ENCODE results near the gene CADM4.
"Not testable (repeated sequence)": the region's sequence is repeated elsewhere in the genome, so short reads cannot be mapped to it uniquely, and the experiment has no call there.

The CADM4 gene

GRCh38 chr19:43635561-43635940 is 4.1 kb downstream of the CADM4 start:
- in situ Hi-C loops (cut with HindIII; ENCODE audit: low sequenced_read_pairs), result not testable (repeated sequence)

DNA sequence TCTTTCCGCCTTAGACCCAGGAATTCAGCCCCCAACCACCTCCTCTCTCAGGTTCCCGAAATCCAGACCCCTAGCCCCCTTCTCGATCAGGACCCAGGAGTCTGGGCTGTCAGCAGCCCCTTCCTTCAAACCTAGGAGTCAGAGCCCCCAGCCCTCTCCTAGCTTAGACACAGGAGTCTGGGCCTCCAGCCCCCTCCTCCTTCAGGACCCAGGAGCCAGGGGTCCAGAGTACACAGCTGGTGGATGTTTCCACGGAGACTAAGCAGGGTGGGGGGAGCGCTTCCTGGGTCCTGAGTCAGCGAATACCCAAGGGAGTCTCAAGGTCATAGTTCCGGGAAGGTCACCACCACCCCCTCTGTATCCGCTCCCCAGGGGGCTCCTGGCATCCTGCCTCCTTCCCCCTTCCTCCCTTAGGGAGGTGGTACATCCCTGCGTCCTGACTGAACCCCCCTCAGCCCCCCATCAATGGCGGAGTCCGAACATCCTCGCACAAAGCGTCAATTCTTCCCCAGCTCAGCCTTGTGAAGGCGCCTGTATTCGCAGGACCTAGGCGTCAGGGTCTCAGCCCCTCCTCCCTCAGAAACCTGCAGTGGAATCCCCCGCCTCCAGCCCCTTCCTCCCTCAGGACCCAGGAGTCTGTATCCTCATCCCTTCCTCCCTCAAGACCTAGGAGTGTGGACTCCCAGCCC is 4.6 kb downstream of the CADM4 start:
- in situ Hi-C loops (cut with HindIII; ENCODE audit: low sequenced_read_pairs), result no loop called here

DNA sequence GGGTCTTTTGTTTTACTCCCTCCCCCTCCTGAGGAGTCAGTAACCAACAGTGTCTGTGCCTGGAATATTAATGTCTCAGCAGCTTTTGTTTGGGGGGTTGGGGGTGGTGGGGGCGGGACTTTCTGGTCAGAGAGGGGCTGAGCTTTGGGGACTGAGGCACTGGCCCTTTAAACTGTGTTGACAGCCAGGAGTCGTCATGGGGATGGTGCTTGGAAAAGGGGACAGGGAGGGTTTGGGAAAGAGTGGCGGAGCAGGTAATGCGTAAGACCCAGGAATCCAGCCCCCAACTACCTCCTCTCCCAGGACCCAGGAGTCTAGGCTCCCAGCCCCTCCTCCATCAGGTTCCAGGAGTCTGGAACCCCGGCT is 5.2 kb downstream of the CADM4 start:
- in situ Hi-C loops (cut with HindIII; ENCODE audit: low sequenced_read_pairs), result no loop called here

DNA sequence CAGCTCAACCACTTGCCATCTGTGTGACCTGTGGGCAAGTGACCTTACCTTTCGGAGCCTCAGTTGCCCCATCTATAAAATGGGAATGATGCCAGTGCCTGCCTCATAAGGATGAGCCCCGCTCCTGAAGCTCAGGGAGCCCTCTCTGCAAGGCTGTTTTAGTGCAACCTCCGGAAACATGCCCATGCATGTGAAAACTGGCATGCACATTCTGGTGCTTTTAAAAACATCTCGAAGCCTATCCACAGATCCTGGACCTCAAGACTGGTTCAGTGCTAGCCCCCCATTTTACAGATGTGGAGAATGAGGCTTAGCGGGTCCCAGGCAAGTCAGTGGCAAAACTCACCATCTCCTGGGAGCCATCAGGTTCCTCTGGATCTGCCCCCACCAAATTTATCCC is 5.6 kb downstream of the CADM4 start:
- in situ Hi-C loops (cut with HindIII; ENCODE audit: low sequenced_read_pairs), result no loop called here

DNA sequence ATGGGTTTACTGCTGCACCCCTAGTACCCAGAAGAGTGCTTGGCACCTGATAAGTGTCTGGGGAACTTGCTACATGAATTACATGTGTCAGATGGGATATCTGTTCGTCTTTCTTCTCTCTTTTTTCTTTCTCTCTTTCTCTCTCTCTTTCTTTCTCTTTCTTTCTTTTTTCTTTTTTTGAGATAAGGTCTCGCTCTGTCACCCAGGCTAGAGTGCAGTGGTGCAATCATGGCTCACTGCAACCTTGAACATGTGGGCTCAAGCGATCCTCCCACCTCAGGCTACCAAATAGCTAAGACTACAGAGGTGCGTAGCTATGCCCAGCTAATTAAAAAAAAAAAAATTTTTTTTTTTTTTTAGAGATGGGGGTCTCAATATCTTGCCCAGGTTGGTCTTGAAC is 6.1 kb downstream of the CADM4 start:
- in situ Hi-C loops (cut with HindIII; ENCODE audit: low sequenced_read_pairs), result no loop called here

DNA sequence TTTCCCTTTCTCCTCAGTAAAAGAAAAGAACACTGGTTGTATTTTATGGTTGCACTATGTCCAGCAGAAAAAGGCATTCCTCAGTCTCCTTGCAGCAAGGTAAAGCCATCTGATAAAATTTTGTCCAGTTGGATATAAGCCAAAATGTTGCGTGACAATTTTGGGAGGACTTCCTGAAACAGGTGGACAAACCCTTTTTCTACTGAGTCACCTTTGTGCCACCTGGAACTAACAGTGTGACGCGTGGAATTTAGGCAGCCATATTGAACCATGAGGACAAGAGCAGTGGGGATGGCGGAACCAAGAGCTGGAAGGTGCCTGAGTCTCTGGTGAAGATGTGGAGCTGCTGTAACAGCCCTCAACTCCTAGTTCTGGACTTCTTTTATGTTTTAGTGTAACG is 8.2 kb downstream of the CADM4 start:
- in situ Hi-C loops (cut with HindIII; ENCODE audit: low sequenced_read_pairs), result no loop called here

- in situ Hi-C loops (cut with HindIII; ENCODE audit: low sequenced_read_pairs), result no loop called here
These were observed 10.9 kb downstream of the CADM4 start for GRCh38 chr19:43628646-43629326.

DNA sequence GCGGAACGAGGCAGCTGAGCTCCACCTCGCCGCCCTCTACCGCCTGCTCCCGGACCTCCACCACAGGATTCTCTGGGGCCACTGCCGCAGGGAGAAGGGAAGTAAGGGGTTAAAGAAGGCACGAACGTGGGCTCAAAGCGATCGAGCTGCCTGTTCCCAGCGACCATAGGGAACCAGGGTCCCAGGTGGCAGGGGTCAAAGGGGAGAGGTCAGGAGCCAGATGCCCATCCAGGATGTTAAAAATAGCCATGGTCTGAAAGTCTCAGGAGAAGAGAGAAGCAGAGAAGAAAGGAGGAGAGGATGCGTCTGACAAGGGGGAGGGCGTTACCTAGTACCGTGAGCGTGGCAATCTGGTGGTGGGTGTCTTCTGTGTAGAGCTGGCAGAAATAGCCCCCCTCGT is 12.8 kb downstream of the CADM4 start:
- in situ Hi-C loops (cut with HindIII; ENCODE audit: low sequenced_read_pairs), result no loop called here

GRCh38 chr19:43625918-43626579 is 13.6 kb downstream of the CADM4 start:
- in situ Hi-C loops (cut with HindIII; ENCODE audit: low sequenced_read_pairs), result no loop called here

GRCh38 chr19:43624933-43625332 is 14.7 kb downstream of the CADM4 start:
- in situ Hi-C loops (cut with HindIII; ENCODE audit: low sequenced_read_pairs), result loop anchor here (5.0 kb wide), 1 partner anchor 88 kb away; no protein-coding TSS in a partner anchor

DNA sequence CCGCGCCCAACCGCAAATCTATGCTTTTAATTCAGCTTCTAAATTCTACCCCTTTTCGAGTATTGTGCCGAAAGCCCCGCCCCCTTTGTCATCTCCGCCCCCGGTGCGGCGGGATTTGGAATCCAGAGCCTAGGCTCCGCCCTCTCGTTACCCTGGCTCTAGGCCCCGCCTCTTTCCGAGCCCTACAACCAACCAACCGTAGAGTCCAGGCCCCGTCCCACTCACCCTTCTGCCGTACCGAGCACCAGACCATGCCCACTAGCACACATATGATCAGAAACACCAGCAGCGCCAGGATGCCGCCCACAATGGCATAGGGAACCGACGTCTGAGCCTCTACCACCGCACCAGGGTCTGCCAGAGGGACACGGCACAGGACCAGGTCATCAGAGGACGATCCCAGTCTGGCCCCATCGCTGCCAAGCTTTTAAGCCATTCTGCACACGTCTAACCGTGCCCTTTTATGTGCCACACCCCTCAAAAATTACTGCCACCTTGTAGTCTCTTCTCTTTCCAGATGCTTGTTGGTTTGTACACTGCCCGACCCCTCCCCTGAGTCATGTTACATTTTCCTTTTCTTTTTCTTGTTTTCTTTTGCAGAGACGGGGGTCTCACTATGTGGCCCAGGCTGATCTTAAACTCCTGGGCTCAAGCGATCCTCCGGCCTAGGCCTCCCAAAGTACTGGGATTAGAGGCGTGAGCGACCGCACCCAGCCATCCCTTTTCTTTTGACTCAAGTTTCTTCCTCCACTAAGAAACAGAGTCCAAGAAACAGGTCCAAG is 15.6 kb downstream of the CADM4 start:
- in situ Hi-C loops (cut with HindIII; ENCODE audit: low sequenced_read_pairs), result loop anchor here (5.0 kb wide), 1 partner anchor 87 kb away; no protein-coding TSS in a partner anchor

DNA sequence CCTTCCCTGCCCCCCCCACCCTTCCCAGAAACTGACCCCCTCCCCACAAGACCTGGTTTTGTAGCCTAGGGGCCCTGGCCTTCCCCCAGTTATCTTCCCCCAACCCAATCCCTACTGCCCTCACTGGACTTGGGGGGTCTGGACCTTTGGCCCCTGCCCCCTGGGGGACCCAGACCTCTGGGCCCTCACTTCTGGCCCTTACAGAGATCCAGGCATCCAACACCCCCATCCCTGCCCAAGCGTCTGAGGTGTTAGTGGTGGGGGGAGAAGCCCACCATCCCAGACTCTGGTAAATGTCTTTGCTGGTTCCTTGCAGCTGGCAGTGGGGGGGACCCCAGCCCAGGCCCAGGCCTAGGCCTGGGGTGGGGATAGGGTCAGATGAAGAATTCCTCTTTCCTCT is 16.7 kb downstream of the CADM4 start:
- in situ Hi-C loops (cut with HindIII; ENCODE audit: low sequenced_read_pairs), result loop anchor here (5.0 kb wide), 1 partner anchor 86 kb away; no protein-coding TSS in a partner anchor

- in situ Hi-C loops (cut with HindIII; ENCODE audit: low sequenced_read_pairs), result loop anchor here (5.0 kb wide), 1 partner anchor 85 kb away; no protein-coding TSS in a partner anchor
These were observed 17.6 kb downstream of the CADM4 start for GRCh38 chr19:43622070-43622469.

- in situ Hi-C loops (cut with HindIII; ENCODE audit: low sequenced_read_pairs), result loop anchor here (5.0 kb wide), 1 partner anchor 83 kb away; no protein-coding TSS in a partner anchor
These were observed 19.3 kb downstream of the CADM4 start for GRCh38 chr19:43620061-43621001.

- in situ Hi-C loops (cut with HindIII; ENCODE audit: low sequenced_read_pairs), result loop anchor here (5.0 kb wide), 1 partner anchor 82 kb away; no protein-coding TSS in a partner anchor
These were observed 20.2 kb downstream of the CADM4 start, which contains the start of gene ZNF428 for GRCh38 chr19:43619262-43620060. Gene ZNF428 (minus strand): TSS chr19:43619629. CDS start chr19:43614304, 5,325 bp downstream.

DNA sequence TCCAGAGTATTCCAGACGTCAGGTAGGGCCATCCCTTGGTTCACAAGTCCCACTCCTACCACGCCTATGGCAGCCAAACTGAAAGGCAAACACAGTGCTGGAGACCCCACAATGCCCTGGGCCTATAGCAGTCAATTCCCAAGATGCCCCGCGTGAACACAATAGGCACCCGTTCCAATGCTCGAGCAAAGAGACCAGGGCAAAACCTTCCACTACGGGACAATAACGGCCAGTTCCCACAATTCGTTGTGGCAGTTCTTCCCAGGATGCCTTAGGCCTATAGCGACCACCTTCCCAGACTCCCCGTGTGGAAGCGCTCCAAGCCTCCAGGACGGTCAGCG is 20.8 kb downstream of the CADM4 start:
- in situ Hi-C loops (cut with HindIII; ENCODE audit: low sequenced_read_pairs), result no loop called here

DNA sequence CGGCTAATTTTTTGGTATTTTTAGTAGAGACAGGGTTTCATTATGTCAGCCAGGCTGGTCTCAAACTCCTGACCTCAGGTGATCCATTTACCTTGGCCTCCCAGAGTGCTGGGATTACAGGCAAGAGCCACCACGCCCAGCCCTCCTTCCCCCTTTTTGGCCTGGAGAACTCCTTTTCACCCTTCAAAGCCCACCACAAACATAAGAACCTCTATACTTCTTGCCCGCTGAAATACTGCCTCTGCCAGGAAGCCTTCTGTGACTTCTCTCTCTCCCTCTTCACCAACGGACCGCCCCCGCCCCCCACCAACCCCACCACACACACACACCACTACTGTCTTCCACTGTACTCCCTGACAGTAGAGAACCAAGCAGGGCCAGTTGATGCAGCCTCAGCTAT is 22.7 kb downstream of the CADM4 start:
- in situ Hi-C loops (cut with HindIII; ENCODE audit: low sequenced_read_pairs), result no loop called here

GRCh38 chr19:43616306-43616705 is 23.3 kb downstream of the CADM4 start:
- in situ Hi-C loops (cut with HindIII; ENCODE audit: low sequenced_read_pairs), result no loop called here

DNA sequence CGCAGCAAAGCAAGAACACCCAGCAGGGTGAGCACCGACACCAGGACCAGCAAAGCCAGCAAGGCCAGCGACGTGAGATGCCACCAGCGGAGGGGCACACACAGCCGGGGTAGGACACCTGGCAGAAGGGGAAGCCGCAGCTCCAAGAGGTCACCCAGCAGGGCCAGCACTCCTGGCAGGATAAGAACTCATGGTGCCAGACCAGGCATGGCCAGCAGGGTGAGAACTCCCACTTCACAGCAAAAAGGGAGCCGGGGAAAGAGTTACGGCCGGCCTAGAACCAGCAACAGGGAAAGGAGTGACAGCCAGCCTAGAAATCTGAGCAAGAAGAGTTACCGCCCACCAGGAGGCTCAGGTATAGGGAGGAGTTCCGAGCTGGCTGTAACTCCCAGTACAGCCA is 27.3 kb downstream of the CADM4 start:
- in situ Hi-C loops (cut with HindIII; ENCODE audit: low sequenced_read_pairs), result no loop called here

All from endothelial cell of hepatic sinusoid (primary cell).